ENCODE measurements around the gene FPR1. TPM values are rescaled to one million over a fixed set of nuclear protein-coding genes. Genes with fewer than 3 reads are reported as not detected.

FPR1 gene
- total and polyA plus RNA-seq, 2 of the 4 experiments (the other 2 are of a cell fraction), result not detected

- Histone ChIP-seq H4K20me1 (ENCODE audit: insufficient read depth, low read length) (no peaks in the 10 kb centered on the region), H2BK15ac (ENCODE audit: low read depth, low read length) (no peak overlapping the region), H3K79me1 (ENCODE audit: low read depth in 1 of 2, low read length in 2 of 2) (no peaks in the 10 kb centered on the region), H2BK20ac (ENCODE audit: low read depth, low read length) (no peak overlapping the region), H3K23ac (ENCODE audit: low read depth, low read length) (no peak overlapping the region), H2BK120ac (ENCODE audit: low read depth, low read length) (no peak overlapping the region), H3K9me3 (ENCODE audit: control insufficient read depth, insufficient read depth, low read length) (0 out of 2 replicates have a peak, but pooled peaks cover 3% of the 10 kb centered on the region), H3K4ac (ENCODE audit: low read depth, low read length) (no peak overlapping the region), H3K27me3 (ENCODE audit: control insufficient read depth, insufficient read depth, low read length) (peaks cover 6% of the 10 kb centered on the region; the same call in 1 of the 2 replicates), H3K18ac (ENCODE audit: low read depth, low read length) (no peak overlapping the region), H3K9ac (ENCODE audit: low read depth, low read length) (no peak overlapping the region), H2AFZ (replicated peaks; ENCODE audit: low read length, poor library complexity) (no peak overlapping the region), H3K36me3 (ENCODE audit: control insufficient read depth, insufficient read depth, low read length) (no peaks in the 10 kb centered on the region), H2BK5ac (ENCODE audit: low read depth, low read length, poor library complexity, severe bottlenecking) (no peak overlapping the region), H3K14ac (replicated peaks; ENCODE audit: low read depth, low read length) (no peak overlapping the region), H2AK9ac (replicated peaks; ENCODE audit: low read depth, low read length, poor library complexity) (no peak overlapping the region), H3K56ac (ENCODE audit: extremely low read depth, insufficient read depth, low read length) (no peak overlapping the region), H3K27ac (ENCODE audit: insufficient read depth, low read length) (no peak overlapping the region), H2AK5ac (ENCODE audit: low read depth, low read length) (no peak overlapping the region), H4K5ac (ENCODE audit: low read depth, low read length) (no peak overlapping the region), H4K8ac (ENCODE audit: low read depth in 2 of 2, low read length in 2 of 2) (no peak overlapping the region), H3K4me1 (ENCODE audit: control insufficient read depth, insufficient read depth, low read length) (no peaks in the 10 kb centered on the region), H4K91ac (ENCODE audit: insufficient read depth, low read depth, low read length) (no peak overlapping the region), H3K4me3 (ENCODE audit: insufficient read depth, low read depth, low read length) (no peak overlapping the region), H3K9me1 (ENCODE audit: insufficient read depth, low read length) (no peaks in the 10 kb centered on the region), H3K4me2 (ENCODE audit: low read depth, low read length) (no peak overlapping the region)
- dilution Hi-C loops (cut with HindIII; ENCODE audit: low sequenced_read_pairs, unreplicated experiment) (no loop called here), in situ Hi-C loops (cut with MboI; ENCODE audit: low sequenced_read_pairs) (no loop called here), intact Hi-C loops (cut with micrococcal nuclease) (no loop called here)
- TF ChIP-seq RCOR1 (IDR thresholded peaks at IDR 0.05; ENCODE audit: insufficient replicate concordance, low read length) (no peak), RAD21 (IDR thresholded peaks at IDR 0.05; ENCODE audit: low read length) (no peak), CEBPB (IDR thresholded peaks at IDR 0.05; ENCODE audit: low read depth, low read length) (no peak), MXI1 (IDR thresholded peaks at IDR 0.05; ENCODE audit: borderline replicate concordance, low read depth, low read length) (no peak), BHLHE40 (IDR thresholded peaks at IDR 0.05; ENCODE audit: low read depth, low read length) (no peak), CHD1 (IDR thresholded peaks at IDR 0.05; ENCODE audit: low read depth, low read length) (no peak), POLR2A (IDR thresholded peaks at IDR 0.05; ENCODE audit: low read depth, low read length) (no peak), MAFK (IDR thresholded peaks at IDR 0.05; ENCODE audit: low read depth, low read length) (no peak), RFX5 (IDR thresholded peaks at IDR 0.05; ENCODE audit: low read depth, low read length) (no peak), SMC3 (IDR thresholded peaks at IDR 0.05; ENCODE audit: low read depth, low read length) (no peak), NFE2L2 (IDR thresholded peaks at IDR 0.05; ENCODE audit: low read depth, low read length) (no peak), CTCF (conservative IDR thresholded peaks at IDR 0.05; ENCODE audit: low read depth, low read length) (no peak), MAZ (IDR thresholded peaks at IDR 0.05; ENCODE audit: borderline replicate concordance, low read depth, low read length) (no peak), ELK1 (IDR thresholded peaks at IDR 0.05; ENCODE audit: borderline replicate concordance, low read depth, low read length) (no peak), FOS (IDR thresholded peaks at IDR 0.05; ENCODE audit: low read depth, low read length) (no peak)
- TF ChIP-seq, protein P1, sequence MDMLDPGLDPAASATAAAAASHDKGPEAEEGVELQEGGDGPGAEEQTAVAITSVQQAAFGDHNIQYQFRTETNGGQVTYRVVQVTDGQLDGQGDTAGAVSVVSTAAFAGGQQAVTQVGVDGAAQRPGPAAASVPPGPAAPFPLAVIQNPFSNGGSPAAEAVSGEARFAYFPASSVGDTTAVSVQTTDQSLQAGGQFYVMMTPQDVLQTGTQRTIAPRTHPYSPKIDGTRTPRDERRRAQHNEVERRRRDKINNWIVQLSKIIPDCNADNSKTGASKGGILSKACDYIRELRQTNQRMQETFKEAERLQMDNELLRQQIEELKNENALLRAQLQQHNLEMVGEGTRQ (IDR thresholded peaks at IDR 0.05; ENCODE audit: low read depth, low read length), result no peak
- DNase-seq, result no peak
- CTCF ChIA-PET, result no interaction called here
- no TSS peak for BruUV-seq (replicated peaks)
- no CpG with 5 or more reads among the region's 2 CpGs for WGBS, 2 experiments (ENCODE audit: extremely low coverage in 2 of 2, insufficient read length in 1 of 2)
- POLR2A ChIA-PET (ENCODE audit: unreplicated experiment), result no interaction called here
- no peak for ATAC-seq (ENCODE audit: low read depth)
Observed at GRCh38 chr19:51729781-51730180, 21.9 kb downstream of the FPR1 start.
